Ascending aorta (tissue), 2 donors: ENCODE results near the gene MAGED4. TPM values are rescaled to one million over a fixed set of nuclear protein-coding genes. Genes with fewer than 3 reads are reported as not detected.

Experiments
- DNase-seq, 2 donors: peaks; one replicate each; pipeline ENCODE4 v3.0.0-alpha.2; 2019; ENCODE audit warnings: low spot score in 2 of 2
- H3K27ac ChIP-seq, 2 donors: fragments of 200-600 bp; sonication (generic); one replicate each; pipeline ENCODE4 v1.5.1; 2016 to 2017; ENCODE audit warnings: mild to moderate bottlenecking in 1 of 2
- H3K27me3 ChIP-seq: fragments of 200-600 bp; sonication (generic); one replicate; pipeline ENCODE4 v1.5.1; 2017
- H3K36me3 ChIP-seq, 2 donors: fragments of 200-600 bp; sonication (generic); one replicate each; pipeline ENCODE4 v1.5.1; 2016
- H3K4me1 ChIP-seq, 2 donors: fragments of 200-600 bp; sonication (generic); one replicate each; pipeline ENCODE4 v1.5.1; 2016 to 2017; ENCODE audit warnings: mild to moderate bottlenecking in 1 of 2
- H3K4me3 ChIP-seq, 2 donors: fragments of 200-600 bp; sonication (generic); one replicate each; pipeline ENCODE4 v1.5.1; 2016 to 2017; ENCODE audit warnings: mild to moderate bottlenecking in 1 of 2
- H3K9me3 ChIP-seq, 2 donors: fragments of 200-600 bp; sonication (generic); one replicate each; pipeline ENCODE4 v1.5.1; 2016
- CTCF ChIP-seq, 3 experiments: fragments of 200-600 bp in 2 of 3; fragments of 450-650 bp in 1 of 3; sonication (generic) in 2 of 3; IDR thresholded peaks; one replicate each; pipeline ENCODE4 v1.5.1; 2016 to 2019; ENCODE audit warnings: antibody characterized with exemption in 3 of 3, mild to moderate bottlenecking in 1 of 3, moderate library complexity in 1 of 3
- intact Hi-C: fragments of 100-400 bp; cut with DNase I; formaldehyde crosslinking; loops from one replicate; pipeline ENCODE4 v1.15.1; 2023
- total RNA-seq: library from RNA; depleted of rRNA; stranded (reverse); fragments of >200 nt; gene quantifications from one replicate; pipeline ENCODE4 v1.1.0, GENCODE V29; 2016

MAGED4 gene
- total RNA-seq, 1 donor from 2014 or later: 0.53 TPM

GRCh38 chrX:52220936-52221335, 36.2 kb downstream of the MAGED4 start:
- no peak for DNase-seq
- H3K27me3 ChIP-seq: no peaks in the 10 kb centered on the region
- H3K4me1 ChIP-seq: no peaks in the 10 kb centered on the region
- TF ChIP-seq CTCF (IDR thresholded peaks at IDR 0.05): no peak
- H3K4me3 ChIP-seq: no peak overlapping the region
- no peaks in the 10 kb centered on the region for H3K9me3 ChIP-seq
- no peaks in the 10 kb centered on the region for H3K36me3 ChIP-seq
- no peak overlapping the region for H3K27ac ChIP-seq
- intact Hi-C loops: no loop called here

Other genes starting within 250 kb of the MAGED4 start
- 9.8 TPM for gene MAGED4B, start 115.7 kb upstream of the MAGED4 start, total RNA-seq
- gene XAGE2, start 184.1 kb downstream of the MAGED4 start, total RNA-seq: not detected